SK-N-SH treated with all-trans-retinoic acid at 6 μM for 48 hours (cell line): ENCODE results near the gene SMARCD1.

ENCODE experiments used
- ATAC-seq: fragments of 200-7000 bp; cut with Tn5 transposase; 3 replicates; pipeline ENCODE4 v1.9.1; 2020; ENCODE audit warnings: mild to moderate bottlenecking, moderate library complexity
- ARNTL ChIP-seq: fragments of 450-650 bp; formaldehyde crosslinking; IDR thresholded peaks from 2 replicates; pipeline ENCODE4 v1.5.0; 2020; ENCODE audit warnings: low read depth, mild to moderate bottlenecking, moderate library complexity, borderline replicate concordance
- BACH2 ChIP-seq: fragments of 250-450 bp; sonication (Bioruptor Pico); IDR thresholded peaks from 2 replicates; pipeline ENCODE4 v1.9.0; 2021; ENCODE audit warnings: mild to moderate bottlenecking, borderline replicate concordance
- CREB5 ChIP-seq: fragments of 250-450 bp; sonication (Bioruptor Pico); IDR thresholded peaks from 2 replicates; pipeline ENCODE4 v1.5.1; 2020; ENCODE audit warnings: low read depth, mild to moderate bottlenecking, moderate library complexity
- CSRNP3 ChIP-seq: fragments of 250-450 bp; sonication (Bioruptor Pico); IDR thresholded peaks from 2 replicates; pipeline ENCODE4 v1.5.1; 2021; ENCODE audit warnings: mild to moderate bottlenecking, moderate library complexity
- ESRRG ChIP-seq: fragments of 250-450 bp; sonication (Bioruptor Pico); IDR thresholded peaks from 2 replicates; pipeline ENCODE4 v1.6.1; 2021; ENCODE audit warnings: mild to moderate bottlenecking
- GLIS3 ChIP-seq: fragments of 250-450 bp; sonication (Bioruptor Pico); IDR thresholded peaks from 2 replicates; pipeline ENCODE4 v1.5.0; 2020; ENCODE audit warnings: mild to moderate bottlenecking, moderate library complexity
- ISL1 ChIP-seq: fragments of 250-450 bp; sonication (Bioruptor Pico); IDR thresholded peaks from 2 replicates; pipeline ENCODE4 v2.1.2; 2022; ENCODE audit warnings: mild to moderate bottlenecking, moderate library complexity
- OSR1 ChIP-seq: fragments of 250-450 bp; sonication (Bioruptor Pico); IDR thresholded peaks from 2 replicates; pipeline ENCODE4 v1.8.0; 2022; ENCODE audit warnings: moderate library complexity, mild to moderate bottlenecking, inconsistent platforms
- PATZ1 ChIP-seq: fragments of 250-450 bp; sonication (Bioruptor Pico); IDR thresholded peaks from 2 replicates; pipeline ENCODE4 v1.8.0; 2020; ENCODE audit warnings: mild to moderate bottlenecking, moderate library complexity, borderline replicate concordance
- PPARA ChIP-seq: fragments of 250-450 bp; sonication (Bioruptor Pico); IDR thresholded peaks from 2 replicates; pipeline ENCODE4 v1.5.0; 2020; ENCODE audit warnings: mild to moderate bottlenecking, borderline replicate concordance
- SNAI2 ChIP-seq: fragments of 250-450 bp; sonication (Bioruptor Pico); IDR thresholded peaks from 2 replicates; pipeline ENCODE4 v1.5.0; 2020; ENCODE audit warnings: mild to moderate bottlenecking, moderate library complexity
- TOX ChIP-seq: fragments of 250-450 bp; sonication (Bioruptor Pico); IDR thresholded peaks from 2 replicates; pipeline ENCODE4 v1.8.0; 2021; ENCODE audit warnings: mild to moderate bottlenecking, moderate library complexity, borderline replicate concordance
- TSHZ2 ChIP-seq: fragments of 250-450 bp; sonication (Bioruptor Pico); IDR thresholded peaks from 2 replicates; pipeline ENCODE4 v1.5.0; 2020; ENCODE audit warnings: mild to moderate bottlenecking, moderate library complexity
- ZC3H10 ChIP-seq: fragments of 250-450 bp; sonication (Bioruptor Pico); IDR thresholded peaks from 2 replicates; pipeline ENCODE4 v1.5.1; 2021; ENCODE audit warnings: mild to moderate bottlenecking, moderate library complexity
- ZFP3 ChIP-seq: fragments of 250-450 bp; sonication (Bioruptor Pico); IDR thresholded peaks from 2 replicates; pipeline ENCODE4 v1.5.0; 2020; ENCODE audit warnings: mild to moderate bottlenecking, moderate library complexity
- ZFP30 ChIP-seq: fragments of 450-650 bp; formaldehyde crosslinking; IDR thresholded peaks from 2 replicates; pipeline ENCODE4 v1.5.0; 2022; ENCODE audit warnings: mild to moderate bottlenecking, moderate library complexity
- ZNF70 ChIP-seq: fragments of 450-650 bp; formaldehyde crosslinking; IDR thresholded peaks from 2 replicates; pipeline ENCODE4 v1.5.0; 2020; ENCODE audit warnings: mild to moderate bottlenecking, moderate library complexity

SMARCD1 gene

GRCh38 chr12:50056639-50056976, 28.5 kb upstream of the SMARCD1 start:
- ATAC-seq = no peak
- TF ChIP-seq ARNTL (CRISPR knock-in tag) (no peak), ISL1 (CRISPR knock-in tag) (no peak)

GRCh38 chr12:50057000-50057841, 27.9 kb upstream of the SMARCD1 start, which contains the start of gene ASIC1:
ASIC1 (plus strand) TSS chr12:50057596; CDS start chr12:50058767, 1,171 bp downstream.
- TF ChIP-seq PPARA (CRISPR knock-in tag) = no peak
- no peak for TF ChIP-seq ZFP30 (CRISPR knock-in tag)
- TF ChIP-seq ZFP3 = no peak
- TF ChIP-seq ZC3H10 = no peak
- TF ChIP-seq CREB5 (CRISPR knock-in tag) = no peak
- no peak for TF ChIP-seq SNAI2 (CRISPR knock-in tag)
- TF ChIP-seq PATZ1 (CRISPR knock-in tag) = no peak
- ATAC-seq = peak; percentile 84

GRCh38 chr12:50057896-50058670, 27.1 kb upstream of the SMARCD1 start:
- TF ChIP-seq CREB5 (CRISPR knock-in tag) (no peak), ARNTL (CRISPR knock-in tag) (no peak), CSRNP3 (CRISPR knock-in tag) (no peak), PATZ1 (CRISPR knock-in tag) (no peak), BACH2 (no peak), ZC3H10 (no peak), ISL1 (CRISPR knock-in tag) (no peak), GLIS3 (no peak), ZNF70 (CRISPR knock-in tag) (no peak), SNAI2 (CRISPR knock-in tag) (no peak), ESRRG (CRISPR knock-in tag) (no peak), TOX (CRISPR knock-in tag) (no peak), ZFP30 (CRISPR knock-in tag) (no peak), ZFP3 (no peak), OSR1 (CRISPR knock-in tag) (no peak), TSHZ2 (CRISPR knock-in tag) (no peak)
- TF ChIP-seq, all 23 proteins: peak for 0
- no peak for ATAC-seq
